K562 (cell line): ENCODE measurements around the gene TXNDC8. TPM values are rescaled to one million over a fixed set of nuclear protein-coding genes. Genes with fewer than 3 reads are reported as not detected.

ENCODE experiments used
- CTBP1 ChIP-seq: fragments of 450-650 bp; IDR thresholded peaks from 2 replicates; pipeline ENCODE4 v1.6.1; 2016; ENCODE audit warnings: borderline replicate concordance
- E2F8 ChIP-seq: fragments of 450-650 bp; IDR thresholded peaks from 2 replicates; pipeline ENCODE4 v1.7.1; 2018; ENCODE audit warnings: mild to moderate bottlenecking, low read depth; ENCODE audit not compliant: partially characterized antibody
- IRF9 ChIP-seq: fragments of 450-650 bp; IDR thresholded peaks from 2 replicates; pipeline ENCODE4 v1.6.1; 2016; ENCODE audit warnings: missing biosample characterization, missing genetic modification characterization
- MAFK ChIP-seq: IDR thresholded peaks from 2 replicates; pipeline ENCODE4 v1.6.1; 2011; ENCODE audit warnings: low read length, improper control_type of control experiment
- NRF1 ChIP-seq, 2 experiments: fragments of 450-650 bp; IDR thresholded peaks in 1 of 2; conservative IDR thresholded peaks in 1 of 2; 2 replicates each; pipeline ENCODE4 v1.6.1; 2014; ENCODE audit warnings: mild to moderate bottlenecking in 2 of 2
- PPARD ChIP-seq: fragments of 250-450 bp; sonication (Bioruptor Pico); IDR thresholded peaks from 2 replicates; pipeline ENCODE4 v1.8.0; 2022; ENCODE audit warnings: inconsistent platforms, mild to moderate bottlenecking, moderate library complexity
- PYGO2 ChIP-seq: fragments of 450-650 bp; IDR thresholded peaks from 2 replicates; pipeline ENCODE4 v1.6.1; 2016; ENCODE audit warnings: mild to moderate bottlenecking, missing genetic modification characterization, moderate library complexity, missing compliant biosample characterization
- RFX5 ChIP-seq: IDR thresholded peaks from 2 replicates; pipeline ENCODE4 v1.6.1; 2011; ENCODE audit warnings: low read depth, mild to moderate bottlenecking, improper control_type of control experiment, low read length
- TAF7 ChIP-seq: fragments of 450-650 bp; IDR thresholded peaks from 2 replicates; pipeline ENCODE4 v1.6.1; 2016; ENCODE audit warnings: missing genetic modification characterization, missing compliant biosample characterization
- TAF9B ChIP-seq: fragments of 450-650 bp; IDR thresholded peaks from 2 replicates; pipeline ENCODE4 v1.6.1; 2018; ENCODE audit warnings: mild to moderate bottlenecking; ENCODE audit not compliant: partially characterized antibody
- ZFP36 ChIP-seq: fragments of 150-350 bp; IDR thresholded peaks from 2 replicates; pipeline ENCODE4 v1.6.1; 2018; ENCODE audit warnings: low read length, low read depth; ENCODE audit not compliant: partially characterized antibody
- ZNF239 ChIP-seq: fragments of 250-450 bp; sonication (Bioruptor Pico); IDR thresholded peaks from 2 replicates; pipeline ENCODE4 v1.4.0; 2020; ENCODE audit warnings: mild to moderate bottlenecking
- ZNF408 ChIP-seq: fragments of 250-450 bp; sonication (Bioruptor Pico); IDR thresholded peaks from 2 replicates; pipeline ENCODE4 v1.4.0; 2020; ENCODE audit warnings: low read depth, mild to moderate bottlenecking, moderate library complexity
- polyA plus RNA-seq, 8 experiments: library from polyadenylated mRNA; depleted of rRNA in 4 of 8; stranded (reverse) in 5 of 8; unstranded in 3 of 8; fragments of >200 nt; fragmentation: Nextera tagmentation in 2 of 8; fragmentation: Illumina TruSeq in 1 of 8; extraction: Ambion mirVana in 2 of 8; extraction: Trizol in 1 of 8; gene quantifications; 2 replicates each; pipeline versions ENCODE4 v1.2.1 to v1.2.3, GENCODE V29; 2011 to 2014; ENCODE audit warnings: inconsistent platforms in 1 of 8, missing spikeins in 1 of 8
- total RNA-seq, 7 experiments: library from RNA; depleted of rRNA in 6 of 7; stranded (reverse); fragments of >200 nt in 6 of 7; fragmentation: Illumina TruSeq in 2 of 7; extraction: Trizol in 2 of 7; gene quantifications; 2 replicates each; pipeline versions ENCODE4 v1.2.1 to v1.2.3, GENCODE V29; 2011 to 2021; ENCODE audit warnings: low replicate concordance in 1 of 7
- TF ChIP-seq, protein P1 (sequence below), 2 experiments: IDR thresholded peaks; 2 replicates each; pipeline ENCODE4 v1.6.1; 2011; ENCODE audit warnings: borderline replicate concordance in 1 of 2, control low read depth in 1 of 2, low read depth in 1 of 2, low read length in 1 of 2, mild to moderate bottlenecking in 1 of 2, mixed read lengths in 1 of 2, moderate library complexity in 1 of 2; ENCODE audit not compliant: insufficient read depth in 1 of 2, insufficient read length in 1 of 2, poor library complexity in 1 of 2, severe bottlenecking in 1 of 2; ENCODE audit errors: extremely low read depth in 1 of 2
- TF ChIP-seq, protein P2 (sequence below): fragments of 250-450 bp; sonication (Bioruptor Pico); IDR thresholded peaks from 2 replicates; pipeline ENCODE4 v1.5.0; 2021
- TF ChIP-seq, protein P3 (sequence below): fragments of 450-650 bp; IDR thresholded peaks from 2 replicates; pipeline ENCODE4 v1.6.1; 2016; ENCODE audit warnings: antibody characterized with exemption

Gene TXNDC8
- total and polyA plus RNA-seq, 9 of the 15 experiments (the other 6 are each of a cell fraction or from before 2014, with no cell fraction given): not detected

DNA sequence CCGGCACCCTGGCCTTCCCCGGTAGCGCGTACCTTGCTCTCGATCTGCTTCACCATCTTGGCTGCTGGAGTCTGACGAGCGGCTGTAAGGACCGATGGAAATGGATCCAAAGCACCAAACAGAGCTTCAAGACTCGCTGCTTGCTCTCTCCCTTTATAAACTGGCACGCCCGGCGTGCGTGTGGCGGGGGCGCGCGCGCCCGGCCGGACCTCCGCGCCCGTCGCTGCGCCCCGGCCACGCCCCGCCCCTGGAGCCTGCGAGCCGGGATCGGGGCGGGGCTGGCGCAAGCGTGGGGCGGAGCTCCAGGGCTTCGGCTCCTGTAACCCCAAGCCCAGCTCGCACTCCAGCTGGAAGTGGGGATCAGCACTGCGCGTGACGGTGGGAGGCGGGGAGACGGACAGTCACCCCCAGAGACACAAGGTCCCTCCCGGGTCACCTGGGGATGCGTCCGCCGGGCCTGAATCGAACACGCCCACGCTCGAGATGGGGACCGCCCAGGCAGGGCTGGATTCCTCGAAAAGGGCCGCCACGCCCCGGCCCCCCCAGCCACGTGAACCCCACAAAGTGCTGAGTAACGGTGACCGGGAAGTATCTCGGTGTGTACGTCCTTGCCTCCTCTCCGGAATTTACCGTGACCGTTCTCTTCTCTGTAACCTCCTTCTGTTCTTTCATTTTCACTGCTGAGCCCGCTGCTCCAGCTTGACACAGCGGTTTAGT is 81.1 kb downstream of the TXNDC8 start, which contains the start of gene TXN (continued):
- TF ChIP-seq, protein P1, sequence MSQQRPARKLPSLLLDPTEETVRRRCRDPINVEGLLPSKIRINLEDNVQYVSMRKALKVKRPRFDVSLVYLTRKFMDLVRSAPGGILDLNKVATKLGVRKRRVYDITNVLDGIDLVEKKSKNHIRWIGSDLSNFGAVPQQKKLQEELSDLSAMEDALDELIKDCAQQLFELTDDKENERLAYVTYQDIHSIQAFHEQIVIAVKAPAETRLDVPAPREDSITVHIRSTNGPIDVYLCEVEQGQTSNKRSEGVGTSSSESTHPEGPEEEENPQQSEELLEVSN (IDR thresholded peaks at IDR 0.05; ENCODE audit: borderline replicate concordance in 1 of 2, extremely low read depth in 1 of 2, insufficient read depth in 1 of 2, insufficient read length in 1 of 2, low read depth in 1 of 2, low read length in 1 of 2, poor library complexity in 1 of 2, severe bottlenecking in 1 of 2): peak; percentile 60 to 71
- TF ChIP-seq, protein P2, sequence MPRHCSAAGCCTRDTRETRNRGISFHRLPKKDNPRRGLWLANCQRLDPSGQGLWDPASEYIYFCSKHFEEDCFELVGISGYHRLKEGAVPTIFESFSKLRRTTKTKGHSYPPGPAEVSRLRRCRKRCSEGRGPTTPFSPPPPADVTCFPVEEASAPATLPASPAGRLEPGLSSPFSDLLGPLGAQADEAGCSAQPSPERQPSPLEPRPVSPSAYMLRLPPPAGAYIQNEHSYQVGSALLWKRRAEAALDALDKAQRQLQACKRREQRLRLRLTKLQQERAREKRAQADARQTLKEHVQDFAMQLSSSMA (CRISPR knock-in tag): no peak
- TF ChIP-seq, protein P3, sequence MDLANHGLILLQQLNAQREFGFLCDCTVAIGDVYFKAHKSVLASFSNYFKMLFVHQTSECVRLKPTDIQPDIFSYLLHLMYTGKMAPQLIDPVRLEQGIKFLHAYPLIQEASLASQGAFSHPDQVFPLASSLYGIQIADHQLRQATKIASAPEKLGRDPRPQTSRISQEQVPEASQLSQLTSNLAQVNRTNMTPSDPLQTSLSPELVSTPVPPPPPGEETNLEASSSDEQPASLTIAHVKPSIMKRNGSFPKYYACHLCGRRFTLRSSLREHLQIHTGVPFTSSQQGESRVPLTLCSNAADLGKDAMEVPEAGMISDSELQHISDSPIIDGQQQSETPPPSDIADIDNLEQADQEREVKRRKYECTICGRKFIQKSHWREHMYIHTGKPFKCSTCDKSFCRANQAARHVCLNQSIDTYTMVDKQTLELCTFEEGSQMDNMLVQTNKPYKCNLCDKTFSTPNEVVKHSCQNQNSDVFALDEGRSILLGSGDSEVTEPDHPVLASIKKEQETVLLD: peak; percentile 45; the same call in 1 of the 2 replicates
- TF ChIP-seq NRF1 (conservative IDR thresholded peaks at IDR 0.05 in 1 of 2, IDR thresholded peaks at IDR 0.05 in 1 of 2): peak; percentile 91 to 93
- TF ChIP-seq IRF9 (tag): no peak
- TF ChIP-seq TAF9B: peak; percentile 92
- peak; percentile 94 for TF ChIP-seq MAFK
- peak; percentile 86 for TF ChIP-seq CTBP1
- TF ChIP-seq RFX5: no peak
- TF ChIP-seq ZFP36: no peak
- peak; percentile 83; the same call in 1 of the 2 replicates for TF ChIP-seq TAF7
- no peak for TF ChIP-seq E2F8
- TF ChIP-seq PPARD (CRISPR knock-in tag): no peak
- TF ChIP-seq PYGO2 (tag): no peak
- no peak for TF ChIP-seq ZNF239 (CRISPR knock-in tag)
- TF ChIP-seq ZNF408 (CRISPR knock-in tag): no peak
